ENCODE results near the gene C12orf60.
"Not testable (repeated sequence)": the region's sequence is repeated elsewhere in the genome, so short reads cannot be mapped to it uniquely, and the experiment has no call there.

The C12orf60 gene, protein sequence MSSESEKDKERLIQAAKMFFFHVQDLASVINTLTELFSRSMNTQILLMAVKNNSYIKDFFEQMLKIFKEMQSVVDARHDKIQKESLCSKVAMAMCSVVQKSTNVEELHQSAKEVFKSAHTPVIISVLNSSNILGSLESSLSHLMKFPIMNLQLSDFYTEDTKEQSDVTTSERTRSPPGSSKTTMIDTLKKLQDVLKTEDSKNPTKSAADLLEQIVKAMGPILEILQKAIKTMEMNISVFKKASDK

GRCh38 chr12:14803011-14803829 lies at the start of gene C12orf60, which contains the start of gene WBP11:
TSS of gene C12orf60 (plus strand) at chr12:14803670. CDS start at chr12:14822936, 19,266 bp downstream.
TSS of gene WBP11 (minus strand) at chr12:14803478. CDS start at chr12:14801383, 2,095 bp downstream.
- DNase-seq: peak; percentile 98

- DNase-seq: peak; percentile 21
Measured at GRCh38 chr12:14756334-14757143, 46.9 kb upstream of the C12orf60 start.

- not testable (repeated sequence) for DNase-seq
Measured at GRCh38 chr12:14759711-14760280, 43.7 kb upstream of the C12orf60 start.

- DNase-seq: no peak
Measured at GRCh38 chr12:14765398-14765797, 38.1 kb upstream of the C12orf60 start.

DNA sequence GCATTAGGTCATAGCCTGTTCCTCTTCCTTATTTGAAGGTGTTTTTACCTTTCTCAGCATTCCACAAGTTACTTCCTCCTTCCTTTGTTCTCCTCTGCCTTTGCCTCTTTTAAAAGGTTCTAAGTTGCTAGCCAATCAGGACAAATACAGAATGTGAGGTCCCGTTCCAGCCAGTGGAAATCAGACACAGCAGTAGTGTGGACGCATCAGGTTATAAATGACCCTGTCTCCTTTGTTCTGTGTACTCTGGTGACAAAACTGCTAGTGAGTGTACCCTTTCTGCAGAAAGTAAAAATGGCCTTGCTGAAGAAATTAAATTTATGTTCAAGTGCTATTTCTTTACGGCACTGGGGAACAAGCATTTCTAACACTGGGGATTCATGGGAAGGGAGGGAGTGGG lies 37.5 kb upstream of the C12orf60 start:
- not testable (repeated sequence) for DNase-seq

DNA sequence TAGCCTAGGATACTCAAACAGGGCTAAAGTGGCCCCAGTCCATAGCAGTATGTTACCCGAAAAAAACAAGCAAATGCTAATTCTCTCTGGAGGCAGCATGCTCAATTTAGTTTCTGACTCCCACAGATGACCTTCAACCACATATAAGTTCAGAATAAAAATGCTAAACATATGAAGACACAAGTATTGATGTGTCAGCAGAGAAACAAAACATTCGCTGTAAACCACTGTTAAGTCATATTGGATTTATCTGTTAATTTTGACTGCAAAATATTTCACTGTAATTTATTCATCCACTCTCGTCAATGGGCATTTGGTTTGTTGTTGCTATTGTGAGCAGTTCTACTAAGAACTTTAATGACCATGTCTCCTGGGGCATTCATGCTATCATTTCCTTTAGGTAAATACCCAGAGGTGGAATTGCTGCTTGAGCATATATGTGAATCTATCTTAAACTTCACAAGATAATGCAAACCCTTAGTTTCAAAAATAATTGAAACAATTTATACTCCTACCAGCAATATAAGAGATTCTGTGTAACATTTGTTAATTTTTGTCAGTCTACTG lies 36.7 kb upstream of the C12orf60 start:
- DNase-seq: no peak

- no peak for DNase-seq
Measured at GRCh38 chr12:14767617-14768016, 35.9 kb upstream of the C12orf60 start.

DNA sequence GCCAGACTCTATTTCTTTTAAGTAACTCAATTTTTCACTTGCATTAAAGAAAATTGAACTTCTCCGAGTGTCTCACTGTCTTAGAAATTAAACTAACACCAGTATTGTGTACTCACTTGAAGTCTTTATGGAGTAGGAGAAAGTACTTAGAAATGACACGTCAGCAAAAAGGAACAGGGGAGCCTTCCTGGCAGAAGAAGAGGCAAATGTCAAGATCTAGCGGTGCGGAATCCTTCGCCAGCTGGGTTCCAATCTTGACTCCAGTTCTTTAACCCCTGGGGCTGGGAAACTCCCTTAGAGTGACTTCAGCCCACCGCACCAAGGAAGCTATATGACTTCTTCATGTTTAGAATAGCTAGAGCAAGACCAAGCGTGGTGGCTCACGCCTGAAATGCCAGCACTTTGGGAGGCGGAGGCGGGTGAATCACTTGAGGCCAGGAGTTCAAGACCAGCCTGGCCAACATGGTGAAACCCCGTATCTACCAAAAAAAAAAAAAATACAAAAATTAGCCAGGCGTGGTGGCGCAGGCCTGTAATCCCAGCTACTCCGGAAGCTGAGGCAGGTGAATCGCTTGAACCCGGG lies 34.6 kb upstream of the C12orf60 start:
- DNase-seq: no peak

GRCh38 chr12:14769466-14769968 lies 34.0 kb upstream of the C12orf60 start:
- DNase-seq: no peak

- peak; percentile 66 for DNase-seq
Measured at GRCh38 chr12:14769969-14770495, 33.4 kb upstream of the C12orf60 start.

- peak; percentile 85 for DNase-seq
Measured at GRCh38 chr12:14770496-14771461, 32.7 kb upstream of the C12orf60 start.

- DNase-seq: no peak
Measured at GRCh38 chr12:14771651-14772137, 31.8 kb upstream of the C12orf60 start.

DNA sequence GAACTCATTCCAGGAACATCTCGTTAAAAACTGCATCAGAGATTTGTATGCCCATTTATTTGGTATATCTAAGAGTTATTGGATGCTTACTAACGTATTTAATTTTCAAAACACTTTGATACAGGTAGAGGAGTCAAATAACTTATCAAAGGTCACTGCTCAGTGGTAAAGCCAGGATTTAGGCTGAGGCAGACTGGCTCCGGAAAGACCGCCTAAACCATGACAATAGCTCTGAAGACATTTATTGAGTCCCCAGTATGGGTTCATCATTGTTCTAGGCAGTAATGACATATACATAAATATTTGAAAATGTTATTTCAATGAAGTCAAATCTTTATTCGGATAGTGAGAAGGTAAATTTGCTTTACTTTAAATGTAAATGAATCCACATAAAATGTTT lies 30.5 kb upstream of the C12orf60 start:
- no peak for DNase-seq

DNA sequence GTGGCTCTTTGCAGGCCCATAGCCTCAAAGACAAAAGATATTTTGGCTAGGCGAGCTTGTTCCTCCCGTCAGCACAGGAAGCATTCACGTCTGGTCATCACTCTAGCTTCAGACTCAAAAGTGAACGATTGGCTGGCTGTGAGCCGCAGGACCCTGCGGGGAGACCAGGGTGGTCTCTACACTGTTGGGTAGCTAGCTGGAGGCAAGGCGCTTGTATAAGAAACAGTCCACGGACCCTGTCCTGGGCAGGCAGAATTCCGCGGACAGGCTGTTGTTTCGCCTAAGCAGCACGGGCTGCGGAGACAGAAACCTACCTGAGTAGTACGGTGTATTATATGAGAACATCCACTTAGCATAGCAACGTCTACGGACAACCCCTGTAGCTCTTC lies 29.8 kb upstream of the C12orf60 start:
- no peak for DNase-seq

- DNase-seq: no peak
Measured at GRCh38 chr12:14774074-14774905, 29.2 kb upstream of the C12orf60 start.

- no peak for DNase-seq
Measured at GRCh38 chr12:14774906-14775635, 28.4 kb upstream of the C12orf60 start.

GRCh38 chr12:14775636-14775980 lies 27.9 kb upstream of the C12orf60 start:
- DNase-seq: no peak

- no peak for DNase-seq
Measured at GRCh38 chr12:14776236-14776961, 27.1 kb upstream of the C12orf60 start.
